ENCODE results near the gene NECAB3.

Gene NECAB3

DNA sequence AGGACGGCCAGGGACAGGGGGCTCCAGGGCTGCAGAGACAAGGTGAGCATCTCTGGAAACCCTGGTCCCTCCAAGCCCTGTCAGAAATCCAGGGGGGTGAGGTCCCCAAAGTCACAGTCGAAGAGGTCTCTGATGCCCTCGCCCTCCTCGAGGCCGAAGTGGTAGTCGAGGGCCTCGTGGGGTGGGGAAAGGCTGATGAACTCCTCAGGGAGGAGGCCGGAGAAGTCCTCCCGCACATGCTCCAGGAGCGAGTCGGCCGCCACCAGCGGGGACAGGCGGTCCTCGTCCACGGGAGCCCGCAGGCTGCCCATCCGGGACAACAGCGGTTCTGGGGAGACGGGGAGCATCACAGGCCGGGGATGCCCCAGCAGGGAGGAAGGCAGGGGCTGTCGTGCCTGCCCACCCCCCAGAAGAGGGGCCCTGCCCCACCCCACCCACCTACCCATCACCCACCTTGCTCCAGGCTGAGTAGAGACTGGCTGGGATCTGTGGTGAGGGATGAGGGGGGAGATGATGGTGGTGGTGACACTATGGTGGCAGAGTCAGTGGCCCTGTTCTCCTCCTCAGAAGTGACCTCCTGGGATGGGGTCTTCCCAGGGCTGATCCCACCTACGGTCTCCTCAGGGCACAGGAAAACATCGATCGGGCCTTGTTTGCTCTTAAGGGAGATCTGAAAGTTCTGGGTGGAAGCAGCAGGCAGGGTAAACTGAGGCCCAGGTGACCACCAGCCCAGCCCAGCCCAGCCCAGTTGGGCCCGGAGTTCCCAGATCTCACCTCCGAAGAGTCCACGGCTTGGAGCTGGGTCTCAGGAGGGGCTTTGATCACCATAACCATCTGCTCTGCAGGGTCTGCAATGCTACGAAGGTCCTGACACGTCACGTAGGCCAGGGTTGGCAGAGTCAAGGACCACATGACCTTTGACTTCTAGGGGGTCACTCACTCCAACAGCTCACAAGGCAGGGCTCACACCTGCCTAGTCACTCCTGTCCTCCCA lies 2.7 kb upstream of the NECAB3 start:
- DNase-seq = peak; percentile 54

DNA sequence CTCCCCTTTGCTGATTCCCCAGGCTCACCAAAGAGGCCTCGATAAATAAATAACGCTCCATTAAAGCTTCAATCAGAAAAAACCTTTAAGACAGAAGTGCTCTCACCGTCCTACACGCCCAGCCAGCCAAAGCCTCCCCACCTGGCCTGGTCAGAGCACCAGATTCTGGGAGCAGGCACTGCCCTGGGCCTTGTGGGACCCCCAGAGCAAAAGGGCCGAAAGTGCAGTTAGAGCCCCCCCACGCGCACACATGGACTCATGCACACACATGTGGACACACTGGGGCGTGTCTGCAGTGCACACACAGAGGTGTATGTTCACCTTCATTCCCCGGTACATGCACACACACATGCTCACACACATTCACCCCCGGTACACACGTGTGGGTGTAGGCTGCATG lies 1.9 kb upstream of the NECAB3 start:
- no peak for DNase-seq

DNA sequence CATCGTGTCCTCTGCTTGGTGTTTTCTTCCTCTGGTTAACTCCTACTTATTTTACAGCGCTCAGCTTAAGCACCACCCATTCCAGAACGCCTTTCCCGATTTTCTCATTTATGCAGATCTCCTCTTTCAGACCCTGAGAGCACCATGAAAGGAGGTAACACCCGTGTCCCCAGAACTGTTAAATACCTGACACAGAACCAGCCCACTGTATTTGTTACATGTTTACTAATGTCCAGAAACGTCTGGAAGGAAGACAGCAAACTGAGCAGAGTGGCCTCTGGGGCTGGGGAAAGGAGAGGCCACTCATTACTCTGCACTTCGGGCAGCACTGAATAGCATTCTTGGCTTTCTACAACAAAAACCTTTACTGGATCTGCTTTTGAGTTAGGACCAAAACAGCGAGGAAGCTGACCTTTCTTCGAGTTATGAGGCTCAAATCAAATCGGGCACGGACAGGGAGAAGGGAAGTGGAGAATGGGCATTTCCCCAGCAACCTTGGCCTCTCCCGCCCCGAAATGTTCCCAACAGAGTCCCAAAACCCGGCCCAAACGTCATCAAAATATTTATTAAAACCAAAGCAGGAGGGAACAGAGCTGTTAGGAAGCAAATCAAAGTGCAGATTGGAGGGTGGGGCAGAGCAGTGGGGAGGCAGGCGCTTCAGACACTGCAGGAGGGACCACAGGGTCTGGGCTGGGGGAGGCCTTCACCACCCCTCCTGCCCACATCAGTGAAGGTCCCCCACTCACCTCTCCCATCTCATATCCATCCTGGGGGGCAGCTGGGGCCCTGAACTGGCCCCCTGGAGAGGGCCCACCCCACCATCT lies 1.1 kb upstream of the NECAB3 start:
- DNase-seq = no peak

DNA sequence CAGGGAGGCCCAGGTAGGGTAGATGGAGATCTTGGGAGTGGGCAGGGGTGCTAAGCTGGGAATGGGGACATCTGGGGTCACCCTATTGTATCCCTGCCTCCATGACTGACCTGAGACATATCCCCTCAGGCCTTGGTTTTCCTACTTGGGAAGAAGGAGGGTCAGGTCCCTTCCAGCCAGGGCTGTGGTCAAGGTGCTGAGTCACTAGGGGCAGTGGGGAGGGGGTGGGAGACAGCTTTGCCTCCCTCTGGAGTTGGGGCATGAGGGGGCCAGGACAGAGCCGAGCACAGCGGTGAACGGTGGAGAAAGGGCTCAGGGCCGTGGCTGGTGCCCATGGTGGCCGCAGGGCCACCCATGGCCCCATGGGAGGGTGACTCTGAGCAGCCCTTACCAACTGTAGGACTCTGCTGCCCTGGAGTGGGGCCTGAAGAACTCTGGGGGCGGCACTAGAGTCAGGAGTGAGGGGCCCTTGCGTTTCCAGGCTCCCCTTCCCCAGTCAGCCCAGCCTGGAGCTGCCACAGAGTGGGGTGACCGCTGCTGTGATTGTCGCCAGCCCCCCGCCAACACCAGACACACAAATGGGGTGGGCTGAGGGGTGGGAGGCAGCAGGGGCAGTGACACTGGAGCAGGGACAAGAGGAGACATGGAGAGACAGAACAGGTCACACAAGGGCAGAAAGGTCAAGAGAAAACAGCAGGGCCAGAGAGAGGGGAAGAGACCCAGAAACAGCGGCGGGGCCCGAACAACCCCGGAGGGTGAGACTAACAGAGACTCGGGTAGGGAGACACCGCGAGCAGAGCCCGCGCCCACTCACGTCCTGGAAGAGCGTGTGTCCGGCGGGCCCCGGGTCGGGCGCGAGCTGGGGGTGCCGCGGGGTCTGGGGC lies 576 bp downstream of the NECAB3 start:
- DNase-seq = peak; percentile 71

DNA sequence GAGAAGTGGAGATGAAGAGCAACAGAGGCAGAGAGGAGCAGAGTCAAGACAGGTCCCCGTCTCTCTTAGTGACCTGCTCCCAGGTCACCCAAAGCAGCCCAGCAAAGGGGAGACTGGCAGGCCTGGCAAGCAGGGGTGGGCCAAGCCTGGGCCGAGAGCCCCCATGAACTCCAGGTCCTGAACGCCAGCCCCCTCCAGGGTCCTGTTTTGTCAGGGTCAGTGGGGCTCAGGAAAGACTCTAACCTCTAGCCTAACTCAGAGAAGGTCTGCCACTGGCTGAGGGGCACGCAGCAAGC lies 1.2 kb downstream of the NECAB3 start:
- DNase-seq = no peak

DNA sequence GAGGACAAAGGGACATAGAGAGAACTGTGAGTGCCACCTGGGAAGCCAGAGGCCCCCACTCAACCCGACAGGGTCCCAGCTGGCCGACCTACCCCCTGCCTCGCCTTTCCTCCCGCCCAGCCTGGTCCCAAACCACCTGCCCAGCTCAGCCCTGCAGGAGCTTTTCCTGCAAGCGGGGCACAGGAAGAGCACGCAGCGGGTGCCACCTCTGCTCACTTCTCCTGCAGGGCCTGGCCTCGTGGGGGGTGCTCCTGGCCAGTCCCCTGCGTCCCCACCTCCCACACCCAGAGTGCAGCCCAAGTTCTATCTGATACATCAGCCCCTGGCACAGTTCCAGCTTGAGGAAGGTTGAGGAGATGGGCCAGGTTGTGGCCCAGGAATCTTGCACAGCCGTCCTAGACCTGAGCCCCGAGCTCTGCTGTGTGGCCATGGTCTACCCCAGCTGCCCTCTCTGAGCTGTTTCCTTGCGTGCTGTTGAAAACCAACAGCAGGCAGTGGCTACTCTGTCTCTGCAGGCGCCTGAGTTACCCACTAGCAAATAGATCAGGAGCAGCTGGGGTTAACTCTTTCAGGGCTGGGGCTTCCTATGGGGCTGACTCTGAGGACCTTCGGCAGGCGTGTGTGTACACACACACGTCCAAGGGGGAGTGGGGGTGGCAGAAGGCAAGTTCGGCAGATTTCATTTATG lies 1.7 kb downstream of the NECAB3 start:
- DNase-seq = no peak

DNA sequence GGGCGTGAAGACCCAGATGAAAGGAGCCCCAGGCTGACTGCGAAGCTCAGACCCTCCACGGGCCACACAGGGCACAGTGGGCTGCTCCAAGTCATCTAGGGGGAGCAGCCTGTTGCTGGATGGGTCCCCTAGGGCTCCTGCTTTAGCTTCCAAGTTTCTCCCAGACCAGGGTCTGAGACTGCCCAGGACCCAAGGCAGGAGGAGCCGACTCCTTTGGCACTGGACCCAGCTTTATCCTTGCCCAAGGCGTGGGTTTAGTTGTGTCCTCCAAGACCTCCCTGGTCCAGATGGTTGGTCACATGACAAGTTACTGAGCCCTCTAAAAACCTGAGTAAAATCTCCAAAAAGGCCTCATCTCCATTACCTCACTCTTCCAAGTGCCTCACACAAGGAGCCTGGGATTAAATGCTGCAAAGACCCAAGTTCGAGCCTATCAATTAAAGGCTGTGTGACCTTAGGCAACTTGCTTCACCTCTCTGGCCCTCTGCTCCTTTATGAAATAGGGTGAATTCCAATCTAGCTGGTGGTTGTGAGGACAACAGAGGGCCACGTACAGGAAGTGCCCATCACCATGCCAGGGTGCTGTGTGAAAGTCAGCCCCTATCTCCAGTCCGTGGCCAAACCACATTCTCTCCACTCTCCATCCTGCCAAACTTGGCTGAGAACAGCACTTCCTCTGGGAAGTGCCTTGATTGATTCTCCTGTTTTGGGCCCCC lies 2.5 kb downstream of the NECAB3 start:
- DNase-seq = no peak

DNA sequence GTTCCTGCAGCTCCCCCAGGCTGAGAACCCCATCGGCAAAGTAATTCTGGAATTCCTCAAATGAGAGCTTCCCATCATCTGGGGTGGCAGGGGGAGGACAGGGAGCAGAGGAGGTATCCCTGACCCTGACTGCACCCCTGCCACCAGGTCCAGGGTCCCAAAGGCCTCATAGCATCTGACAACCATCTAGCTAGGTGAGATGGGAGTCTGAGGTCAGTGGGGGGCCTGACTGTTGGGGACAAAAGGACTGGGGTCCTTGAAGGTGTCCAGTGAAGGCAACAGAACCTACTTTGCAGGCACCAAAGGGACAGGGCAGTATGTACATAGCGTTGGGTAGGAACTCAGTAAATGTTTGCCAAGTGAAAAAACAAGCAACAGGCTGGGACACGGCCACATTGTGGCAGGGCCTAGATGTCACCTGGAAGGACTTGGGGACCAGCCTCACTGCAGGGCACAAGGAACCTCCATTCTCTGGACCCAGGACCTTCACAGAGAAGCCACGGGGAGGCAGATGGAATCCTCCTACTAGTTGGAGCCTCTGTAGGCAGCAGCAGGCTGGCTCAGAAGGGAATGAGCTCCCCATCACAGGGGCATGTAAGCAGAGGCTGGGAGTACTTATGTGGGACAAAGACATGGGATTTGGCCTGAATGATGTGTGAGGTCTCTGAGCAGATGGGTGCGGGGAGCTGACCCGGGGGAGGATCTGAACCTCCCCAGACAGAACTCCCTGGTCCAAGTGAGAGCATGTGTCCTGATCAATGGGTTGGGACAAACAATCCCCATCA lies 3.3 kb downstream of the NECAB3 start:
- DNase-seq = no peak

DNA sequence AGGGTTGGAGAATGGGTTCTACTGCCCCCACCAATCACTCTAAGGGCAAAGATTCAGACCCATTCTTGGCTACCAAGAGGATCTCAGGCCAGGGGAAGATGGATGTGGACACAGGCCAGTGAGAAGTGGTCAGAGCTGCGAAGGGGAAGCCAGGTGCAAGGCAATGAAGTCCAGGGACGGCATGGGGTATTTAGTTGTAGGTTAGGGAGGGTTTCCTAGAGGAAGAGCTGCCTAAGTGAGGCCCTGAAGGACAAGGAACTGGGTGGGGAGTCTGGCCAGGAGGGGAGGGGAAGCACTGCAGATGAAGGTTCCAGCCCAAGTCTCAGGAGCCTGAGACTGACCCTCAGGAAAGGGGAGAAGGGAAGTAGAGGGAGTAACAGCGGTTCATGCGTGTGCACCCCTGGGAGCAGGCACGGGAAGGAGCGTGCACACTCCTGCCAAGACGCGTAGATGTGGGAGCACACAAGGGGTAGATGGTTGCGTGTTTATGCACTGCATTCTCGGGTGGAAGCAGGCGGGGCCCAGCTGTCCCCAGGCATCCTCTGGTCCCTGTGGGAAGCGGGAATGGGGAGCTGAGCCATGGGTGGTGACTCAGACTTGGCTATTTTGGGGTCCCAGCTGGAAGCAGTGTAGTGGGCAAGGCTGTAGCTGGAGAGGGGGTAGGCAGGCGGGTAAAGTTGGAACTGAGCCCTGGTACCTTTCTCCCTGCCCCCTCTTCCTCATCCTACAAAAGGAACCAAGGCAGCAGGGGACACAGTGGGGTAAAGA lies 4.2 kb downstream of the NECAB3 start:
- DNase-seq = no peak

DNA sequence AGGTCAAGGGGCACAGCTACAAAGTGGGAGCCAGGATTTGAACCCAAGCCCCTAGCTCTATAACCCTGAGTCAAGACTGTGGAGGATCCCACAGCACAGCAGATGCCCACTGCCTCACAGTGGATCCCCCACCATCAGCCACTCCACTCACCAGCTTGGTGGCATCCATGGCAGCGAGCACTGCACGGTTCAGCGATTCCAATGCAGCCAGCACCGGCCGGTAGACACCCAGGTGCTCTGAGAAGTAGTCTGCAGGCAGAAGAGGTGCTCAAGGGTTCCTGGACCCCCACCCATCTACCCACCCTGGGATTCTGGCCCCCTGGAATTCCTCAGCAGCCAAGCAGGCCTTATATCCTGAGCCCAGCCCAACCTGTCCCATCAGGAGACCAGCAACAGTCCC lies 5.0 kb downstream of the NECAB3 start:
- DNase-seq = no peak

DNA sequence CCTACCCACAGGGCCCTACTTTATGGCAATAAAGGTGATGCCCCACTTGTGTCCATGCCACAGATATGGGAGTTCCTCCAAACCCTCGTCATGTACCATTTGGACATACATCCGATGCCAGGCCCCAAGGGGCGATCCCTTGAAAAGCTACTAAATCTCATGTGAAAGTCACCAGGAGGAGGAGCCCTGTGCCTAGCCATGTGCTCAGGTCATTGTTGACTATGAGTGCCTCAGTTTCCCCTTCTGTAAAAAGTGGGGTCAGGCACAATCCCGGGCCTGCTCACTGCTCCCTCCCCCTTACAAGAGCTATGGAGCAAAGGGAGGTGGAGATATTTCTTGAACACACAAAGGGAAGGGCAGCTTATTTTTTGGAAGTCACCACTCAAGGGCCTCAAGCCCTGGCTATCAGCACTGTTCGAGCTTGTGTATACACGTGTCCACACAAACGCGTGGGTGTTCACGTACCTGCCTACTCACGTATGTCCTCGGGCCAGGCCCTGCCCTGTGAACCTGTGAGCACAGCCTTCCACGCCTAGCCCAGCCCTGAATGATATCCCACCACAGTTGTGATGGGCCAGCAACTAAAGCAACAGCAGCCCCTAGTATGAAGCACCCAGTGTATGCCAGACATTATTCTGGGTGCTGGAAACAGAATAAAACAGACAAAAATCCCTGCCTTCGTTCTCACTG lies 5.6 kb downstream of the NECAB3 start:
- no peak for DNase-seq

DNA sequence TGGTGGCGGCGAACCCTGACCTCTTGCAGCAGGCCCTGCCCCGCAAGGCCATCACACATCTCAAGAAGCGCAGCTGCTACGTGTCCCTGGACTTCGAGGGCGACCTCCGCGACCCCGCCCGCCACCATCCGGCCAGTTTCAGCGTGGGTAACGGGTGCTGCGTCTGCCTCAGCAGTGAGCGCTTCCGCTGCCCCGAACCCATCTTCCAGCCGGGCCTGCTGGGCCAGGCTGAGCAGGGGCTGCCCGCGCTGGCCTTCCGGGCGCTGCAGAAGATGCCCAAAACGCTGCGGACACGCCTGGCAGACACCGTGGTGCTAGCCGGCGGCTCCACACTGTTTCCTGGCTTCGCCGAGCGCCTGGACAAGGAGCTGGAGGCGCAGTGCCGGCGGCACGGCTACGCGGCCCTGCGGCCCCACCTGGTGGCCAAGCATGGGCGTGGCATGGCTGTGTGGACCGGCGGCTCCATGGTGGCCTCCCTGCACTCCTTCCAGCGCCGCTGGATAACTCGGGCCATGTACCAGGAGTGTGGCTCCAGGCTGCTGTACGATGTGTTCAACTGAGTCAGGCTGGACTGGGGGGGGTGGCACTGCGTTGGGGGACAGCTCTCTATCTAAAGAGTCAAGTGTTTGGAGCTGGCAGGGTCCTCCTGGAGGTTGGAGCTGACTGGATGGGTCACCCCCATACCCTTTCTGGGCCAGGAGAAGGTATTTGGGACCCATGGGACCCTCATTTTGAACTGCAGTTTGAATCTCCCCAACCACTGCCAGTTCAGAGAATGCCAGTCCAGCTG lies 6.4 kb downstream of the NECAB3 start:
- peak; percentile 92 for DNase-seq

DNA sequence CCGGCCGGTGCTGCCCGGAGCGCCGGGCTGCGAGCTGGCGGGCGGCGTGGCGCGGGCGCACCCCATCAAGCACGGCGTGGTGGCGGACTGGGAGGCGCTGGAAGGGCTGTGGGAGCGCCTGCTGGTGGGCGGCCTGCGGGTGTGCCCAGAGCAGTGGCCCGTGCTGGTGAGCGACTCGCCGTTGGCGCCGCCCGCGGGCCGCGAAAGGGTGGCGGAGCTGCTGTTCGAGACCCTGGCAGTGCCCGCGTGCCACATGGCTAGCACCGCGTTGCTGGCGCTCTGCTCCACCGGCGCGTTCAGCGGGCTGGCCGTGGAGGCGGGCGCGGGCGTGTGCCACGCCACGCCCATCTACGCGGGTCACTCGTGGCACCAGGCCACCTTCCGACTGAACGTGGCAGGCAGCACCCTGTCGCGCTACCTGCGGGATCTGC lies 7.0 kb downstream of the NECAB3 start:
- DNase-seq = peak; percentile 85

DNA sequence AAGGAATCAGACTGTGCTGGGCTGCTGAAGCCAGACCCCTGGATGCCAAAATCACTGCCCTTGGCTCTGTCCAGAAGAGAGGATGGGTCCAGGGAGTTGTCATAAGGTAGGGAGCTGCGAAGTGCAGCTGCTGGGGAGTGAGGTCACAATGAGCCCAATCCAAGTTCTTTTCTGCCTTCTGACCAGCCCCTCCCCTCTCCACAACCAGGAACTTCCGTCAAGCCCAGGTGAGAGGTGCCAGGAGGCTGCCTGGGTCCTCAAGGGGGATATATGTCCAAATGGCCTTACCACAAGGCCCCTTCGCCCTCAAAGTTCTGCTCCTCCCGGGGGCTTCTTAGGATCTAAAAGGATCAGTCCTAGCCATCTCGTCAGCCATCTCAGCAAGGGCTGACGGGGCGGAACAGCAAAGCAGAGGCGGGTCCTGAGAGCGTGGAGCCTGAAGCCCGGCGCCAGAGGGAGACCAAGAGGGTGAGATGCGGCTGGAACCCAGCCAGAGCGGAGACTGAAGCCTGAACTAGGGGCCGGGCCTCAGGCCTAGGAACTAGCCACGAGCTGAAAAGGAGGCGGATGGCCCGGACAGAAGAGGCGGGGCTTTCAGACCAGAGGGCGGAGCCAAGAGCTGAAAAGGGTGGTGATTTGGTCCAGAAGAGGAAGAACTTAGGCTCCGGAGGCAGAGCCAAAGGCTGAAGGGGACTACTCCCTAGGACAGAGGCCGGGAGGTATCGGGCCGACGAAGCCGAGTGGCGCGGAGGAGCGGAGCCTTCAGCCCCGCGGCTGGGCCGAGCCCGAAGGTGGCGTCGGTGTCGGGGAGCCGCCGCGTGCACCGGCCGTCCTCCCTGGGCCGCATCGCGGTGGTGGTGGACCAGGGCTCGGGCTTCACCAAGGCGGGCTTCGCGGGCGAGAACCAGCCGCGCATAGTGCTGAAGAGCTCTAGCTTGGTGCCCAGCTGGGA lies 7.7 kb downstream of the NECAB3 start, which contains the start of gene ACTL10:
Gene ACTL10 (plus strand): TSS at position 651 of the 952 bp plus-strand sequence. CDS start 555 bp downstream, outside the sequence.
- peak; percentile 95 for DNase-seq

DNA sequence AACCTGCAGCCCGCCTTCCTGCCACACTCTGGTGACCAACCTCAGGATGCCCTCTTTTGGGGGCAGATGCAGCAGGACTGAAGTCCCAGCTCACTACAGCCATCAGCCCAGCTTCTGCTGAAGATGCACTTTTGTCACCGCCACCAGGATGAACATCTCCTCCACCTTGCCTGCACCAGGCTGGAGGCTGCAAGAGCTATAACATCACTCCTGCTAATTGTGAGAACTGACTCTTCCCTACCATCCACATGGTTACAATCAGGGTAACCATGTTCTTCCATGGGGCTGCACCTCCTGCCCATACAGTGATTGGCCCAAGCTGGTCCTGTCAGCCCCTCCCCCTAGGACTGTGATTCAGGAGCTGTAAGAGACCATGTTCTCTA lies 9.5 kb downstream of the NECAB3 start:
- no peak for DNase-seq

DNA sequence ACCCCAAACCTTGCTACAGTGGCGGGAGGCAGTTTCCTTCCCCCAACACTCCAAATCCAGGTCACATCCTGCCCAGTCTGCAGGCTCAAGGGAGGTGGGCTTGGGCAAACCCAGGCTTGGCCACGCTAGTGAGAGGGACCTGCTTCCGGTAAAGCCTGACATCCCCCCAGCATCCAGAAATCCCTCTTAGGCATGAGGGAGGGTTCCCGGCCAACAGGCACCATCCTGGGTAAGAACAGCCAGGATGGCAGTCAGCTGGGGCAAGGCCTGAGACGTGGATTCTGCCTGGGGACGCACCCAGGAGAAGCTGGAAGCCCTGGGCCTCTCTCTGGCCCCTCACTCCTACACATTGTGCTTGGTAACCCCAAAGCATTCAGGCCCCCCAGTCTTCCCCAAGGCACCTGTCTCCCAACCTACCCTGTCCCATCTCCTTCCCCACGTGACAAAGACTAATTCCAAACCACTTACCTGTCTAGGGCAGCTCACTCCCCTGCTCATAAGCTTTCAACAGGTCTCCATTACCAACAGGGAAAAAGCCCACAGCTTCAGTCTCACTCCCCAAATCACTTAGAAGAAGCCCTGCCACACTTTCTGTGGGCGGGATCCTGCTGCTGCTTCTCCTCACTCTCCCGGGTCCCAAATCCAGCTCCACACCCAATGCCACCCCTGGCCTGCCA lies 10.0 kb downstream of the NECAB3 start:
- DNase-seq = no peak
